GM12875 (cell line): Measurements from ENCODE around the gene BMI1.

Experiments used
- H3K4me3 ChIP-seq: one replicate; pipeline ENCODE4 v1.5.1; 2011; ENCODE audit warnings: low read depth, low read length, control low read depth
- TF ChIP-seq, protein P1 (sequence below): IDR thresholded peaks from 2 replicates; pipeline ENCODE4 v1.5.1; 2011; ENCODE audit warnings: low read depth, mild to moderate bottlenecking, control low read depth, inconsistent platforms, low read length, moderate library complexity, borderline replicate concordance; ENCODE audit not compliant: insufficient read depth

The BMI1 gene

DNA sequence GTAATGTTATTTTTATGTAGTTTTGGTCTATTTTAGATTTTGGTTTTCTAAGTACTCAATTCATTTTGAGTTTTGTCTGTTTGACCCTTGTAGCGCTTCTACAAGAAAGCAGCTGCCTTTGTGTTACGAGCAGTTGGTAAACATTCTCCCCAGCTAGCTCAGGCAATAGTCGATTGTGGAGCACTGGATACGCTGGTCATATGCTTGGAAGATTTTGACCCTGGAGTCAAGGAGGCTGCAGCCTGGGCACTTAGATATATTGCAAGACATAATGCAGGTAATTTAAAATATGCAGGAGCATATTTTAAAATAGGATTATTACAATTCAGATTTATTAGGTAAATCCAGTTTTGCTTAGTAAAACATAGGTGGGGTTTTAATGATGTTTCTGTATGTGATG, 47.5 kb downstream of the BMI1 start:
- no peak overlapping the region for H3K4me3 ChIP-seq
- TF ChIP-seq, protein P1, sequence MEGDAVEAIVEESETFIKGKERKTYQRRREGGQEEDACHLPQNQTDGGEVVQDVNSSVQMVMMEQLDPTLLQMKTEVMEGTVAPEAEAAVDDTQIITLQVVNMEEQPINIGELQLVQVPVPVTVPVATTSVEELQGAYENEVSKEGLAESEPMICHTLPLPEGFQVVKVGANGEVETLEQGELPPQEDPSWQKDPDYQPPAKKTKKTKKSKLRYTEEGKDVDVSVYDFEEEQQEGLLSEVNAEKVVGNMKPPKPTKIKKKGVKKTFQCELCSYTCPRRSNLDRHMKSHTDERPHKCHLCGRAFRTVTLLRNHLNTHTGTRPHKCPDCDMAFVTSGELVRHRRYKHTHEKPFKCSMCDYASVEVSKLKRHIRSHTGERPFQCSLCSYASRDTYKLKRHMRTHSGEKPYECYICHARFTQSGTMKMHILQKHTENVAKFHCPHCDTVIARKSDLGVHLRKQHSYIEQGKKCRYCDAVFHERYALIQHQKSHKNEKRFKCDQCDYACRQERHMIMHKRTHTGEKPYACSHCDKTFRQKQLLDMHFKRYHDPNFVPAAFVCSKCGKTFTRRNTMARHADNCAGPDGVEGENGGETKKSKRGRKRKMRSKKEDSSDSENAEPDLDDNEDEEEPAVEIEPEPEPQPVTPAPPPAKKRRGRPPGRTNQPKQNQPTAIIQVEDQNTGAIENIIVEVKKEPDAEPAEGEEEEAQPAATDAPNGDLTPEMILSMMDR = no peak

DNA sequence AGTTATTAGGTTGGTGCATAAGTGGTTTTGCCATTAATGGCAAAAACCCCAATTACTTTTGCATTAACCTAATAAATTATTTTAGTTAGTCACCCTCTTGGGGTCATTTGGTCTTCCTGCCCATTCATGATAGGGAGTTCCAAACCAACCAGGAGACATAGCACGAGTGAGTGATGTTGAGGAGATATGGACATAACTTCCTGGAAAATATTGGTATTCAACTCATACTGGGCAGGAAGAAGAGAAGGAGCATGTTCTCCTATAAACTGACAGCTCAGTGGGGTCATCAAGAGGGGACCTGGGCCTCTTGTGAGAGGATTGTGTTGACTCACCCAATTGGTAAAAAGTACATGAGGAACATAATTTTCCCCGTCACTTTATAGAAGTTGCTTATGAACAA, 48.1 kb downstream of the BMI1 start:
- no peak overlapping the region for H3K4me3 ChIP-seq
- TF ChIP-seq, protein P1 = no peak

DNA sequence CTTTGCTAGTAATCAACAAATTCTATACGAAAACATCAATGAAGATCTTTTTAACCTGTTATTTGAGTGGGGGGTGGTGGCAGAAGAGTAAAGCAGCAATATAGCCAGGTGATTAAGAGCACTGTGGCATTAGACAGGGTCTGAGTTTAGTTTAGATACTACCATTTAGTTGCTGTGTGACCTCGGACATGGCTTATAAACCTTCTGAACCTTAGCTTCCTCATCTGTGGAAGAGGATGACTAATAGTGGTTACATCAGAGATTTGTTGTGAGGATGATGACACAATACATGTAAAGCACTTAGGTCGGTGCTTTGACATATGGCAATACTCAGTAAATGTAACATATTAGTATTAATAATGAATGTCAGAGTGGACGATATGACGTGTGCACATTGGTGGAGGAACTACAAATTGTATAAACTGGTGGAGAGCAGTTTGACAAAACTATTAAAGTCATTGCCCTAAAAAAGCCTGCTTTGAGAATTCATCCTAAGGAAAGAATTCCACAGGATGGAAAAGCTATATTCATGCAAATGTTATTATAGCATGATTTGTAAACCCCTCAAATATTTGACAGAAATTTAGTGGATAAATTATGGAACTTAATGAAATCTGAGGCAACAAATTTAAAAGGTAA, 48.7 kb downstream of the BMI1 start:
- TF ChIP-seq, protein P1 = no peak

DNA sequence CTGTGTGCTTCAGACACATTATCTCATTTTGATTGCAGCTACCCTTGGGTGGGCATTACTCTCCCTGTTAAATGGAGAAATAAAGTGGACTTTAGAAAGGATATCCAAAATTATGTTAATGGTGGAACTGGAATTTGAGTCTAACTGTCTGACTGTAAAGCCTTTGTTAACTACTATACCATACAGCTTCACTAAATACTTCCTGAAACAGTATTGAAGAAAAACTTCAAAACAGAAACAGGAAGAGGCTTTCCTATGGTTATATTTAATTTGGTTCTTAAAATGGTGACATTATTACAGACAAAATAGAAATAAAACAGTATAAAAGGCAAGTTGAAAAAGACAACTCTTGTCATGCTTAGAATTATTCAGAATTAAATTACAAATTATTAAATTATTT, 49.4 kb downstream of the BMI1 start:
- H3K4me3 ChIP-seq = no peak overlapping the region
- TF ChIP-seq, protein P1 = no peak

More for the DNA sequence above, 48.7 kb downstream of the BMI1 start:
- no peak overlapping the region for H3K4me3 ChIP-seq

DNA sequence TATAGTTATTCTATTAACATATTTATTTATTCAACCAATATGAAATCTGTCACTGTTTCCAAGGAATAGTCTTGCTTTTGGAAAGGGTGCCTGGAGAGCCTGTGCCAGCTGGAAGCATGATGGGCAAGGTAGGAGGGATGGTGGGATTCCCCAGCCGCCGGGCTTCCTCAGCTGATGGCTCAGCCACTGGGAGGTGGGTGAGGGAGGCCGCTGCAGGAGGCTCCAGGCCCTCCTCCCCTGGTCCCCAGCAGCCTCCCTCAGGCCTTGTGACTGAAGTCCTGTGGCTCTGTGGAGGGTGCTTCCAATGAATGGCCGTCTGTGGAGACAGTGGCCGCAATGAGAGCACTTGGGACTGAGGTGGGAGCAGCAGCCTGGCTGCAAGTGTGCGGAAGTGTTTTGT, 51.4 kb downstream of the BMI1 start:
- no peak overlapping the region for H3K4me3 ChIP-seq

DNA sequence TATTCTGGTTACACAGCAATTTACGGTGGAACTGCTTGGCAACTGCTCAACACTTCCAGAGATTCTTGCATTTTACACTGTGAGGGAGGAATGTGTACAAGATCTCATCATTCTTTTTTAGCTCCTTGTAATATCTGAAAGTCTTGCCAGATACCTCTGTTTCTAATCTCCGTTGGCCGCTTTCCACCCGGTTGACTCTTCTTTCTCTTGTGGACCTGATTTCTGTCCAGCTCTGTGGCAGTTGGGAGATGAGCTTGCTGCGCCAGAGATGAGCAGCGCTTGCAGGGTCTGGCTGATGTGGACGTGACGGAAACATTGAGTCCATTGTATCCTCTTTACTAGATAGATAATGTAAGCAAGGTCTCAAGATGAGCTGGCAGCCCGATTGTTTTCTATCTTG, 52.0 kb downstream of the BMI1 start:
- TF ChIP-seq, protein P1 = no peak
- H3K4me3 ChIP-seq = no peak overlapping the region

More for the DNA sequence above, 51.4 kb downstream of the BMI1 start:
- TF ChIP-seq, protein P1 = no peak

DNA sequence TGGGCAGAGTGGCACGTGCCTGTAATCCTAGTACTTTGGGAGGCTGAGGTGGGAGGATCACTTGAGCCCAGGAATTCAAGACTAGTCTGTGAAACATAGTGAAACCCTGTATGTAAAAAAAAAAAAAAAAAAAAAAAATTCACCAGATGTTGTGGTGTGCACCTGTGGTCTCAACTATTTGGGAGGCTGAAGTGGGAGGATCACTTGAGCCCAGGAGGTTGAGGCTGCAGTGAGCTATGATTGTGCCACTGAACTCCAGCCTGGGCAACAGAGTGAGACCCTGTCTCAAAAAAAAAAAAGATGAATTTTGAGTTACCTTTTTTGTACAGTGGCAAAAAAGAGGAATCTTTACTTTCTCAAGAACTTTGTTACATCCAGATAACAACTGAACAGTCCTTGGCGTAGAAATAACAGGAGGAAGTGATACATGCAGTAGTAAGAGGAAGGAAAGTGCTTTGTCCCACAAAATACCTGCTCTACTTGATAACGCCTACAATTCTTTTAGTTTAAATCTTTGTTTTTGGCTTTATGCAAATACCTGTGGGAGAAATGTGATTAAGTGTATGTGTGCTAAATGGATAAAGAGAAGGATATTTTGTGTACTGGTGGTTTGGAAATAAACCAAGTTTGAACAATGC, 53.7 kb downstream of the BMI1 start:
- no peak overlapping the region for H3K4me3 ChIP-seq
- TF ChIP-seq, protein P1 = no peak
